Fibroblast of skin of right biceps (primary cell): ENCODE results near the gene IRGC.
A peak's percentile ranks its signal among the peaks of the same experiment; 100 is the strongest.
"Not testable (repeated sequence)": the region's sequence is repeated elsewhere in the genome, so short reads cannot be mapped to it uniquely, and the experiment has no call there.

Experiments
- DNase-seq: peaks from one replicate; pipeline ENCODE4 v3.0.0-alpha.2; 2013

IRGC gene

GRCh38 chr19:43759515-43759914, 43.6 kb downstream of the IRGC start:
- DNase-seq: peak; percentile 74

- peak; percentile 56 for DNase-seq
These were observed 45.1 kb downstream of the IRGC start for GRCh38 chr19:43760941-43761340.

- DNase-seq: no peak
These were observed 46.9 kb downstream of the IRGC start for GRCh38 chr19:43762814-43763213.

GRCh38 chr19:43763473-43763939, 47.6 kb downstream of the IRGC start:
- DNase-seq: peak; percentile 53

- not testable (repeated sequence) for DNase-seq
These were observed 48.8 kb downstream of the IRGC start for GRCh38 chr19:43764684-43765083.

GRCh38 chr19:43765109-43765876, 49.4 kb downstream of the IRGC start:
- peak; percentile 99 for DNase-seq

GRCh38 chr19:43766755-43767043, 50.8 kb downstream of the IRGC start:
- no peak for DNase-seq

- no peak for DNase-seq
These were observed 51.4 kb downstream of the IRGC start for GRCh38 chr19:43767316-43767715.

GRCh38 chr19:43767818-43768217, 51.9 kb downstream of the IRGC start:
- no peak for DNase-seq

GRCh38 chr19:43768273-43769050, 52.6 kb downstream of the IRGC start:
- DNase-seq: no peak

- no peak for DNase-seq
These were observed 53.4 kb downstream of the IRGC start for GRCh38 chr19:43769256-43769655.
